Gastroesophageal sphincter (tissue), 3 donors: ENCODE results near the gene MRE11.

Experiments used
- POLR2A ChIP-seq, 2 donors: fragments of 450-650 bp; IDR thresholded peaks; one replicate each; pipeline ENCODE4 v1.6.1; 2017; ENCODE audit warnings: antibody characterized with exemption in 2 of 2, mild to moderate bottlenecking in 2 of 2, moderate library complexity in 1 of 2
- POLR2AphosphoS5 ChIP-seq: sonication (generic); formaldehyde crosslinking; IDR thresholded peaks from one replicate; pipeline ENCODE4 v1.6.1; 2017; ENCODE audit warnings: antibody characterized with exemption
- TF ChIP-seq, protein P1 (sequence below), 4 experiments: fragments of 200-600 bp in 2 of 4; fragments of 450-650 bp in 2 of 4; sonication (generic) in 1 of 4; IDR thresholded peaks; one replicate each; pipeline ENCODE4 v1.5.1; 2017 to 2019; ENCODE audit warnings: antibody characterized with exemption in 4 of 4, mild to moderate bottlenecking in 2 of 4, moderate library complexity in 2 of 4

DNA sequence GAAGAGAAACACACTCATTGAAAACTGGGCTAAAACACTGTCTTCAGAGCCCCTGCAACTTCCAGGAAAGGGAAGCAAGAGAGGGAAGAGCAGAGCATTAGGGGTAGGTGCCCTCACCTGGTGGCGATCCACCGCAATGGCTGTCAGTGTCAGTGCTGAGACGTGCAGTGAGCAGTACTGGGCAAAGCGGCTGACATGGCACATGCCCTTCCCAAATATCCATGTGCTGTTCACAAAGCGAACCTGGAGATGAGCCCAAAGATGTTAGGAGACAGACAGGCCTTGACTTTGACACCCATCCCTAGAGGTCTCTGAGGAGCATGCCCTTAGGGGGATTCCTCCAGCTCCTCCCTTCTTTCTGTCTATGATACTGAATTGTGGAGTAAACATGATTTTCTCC is 97.4 kb downstream of the MRE11 start:
- no peak for TF ChIP-seq POLR2AphosphoS5
- TF ChIP-seq, protein P1, sequence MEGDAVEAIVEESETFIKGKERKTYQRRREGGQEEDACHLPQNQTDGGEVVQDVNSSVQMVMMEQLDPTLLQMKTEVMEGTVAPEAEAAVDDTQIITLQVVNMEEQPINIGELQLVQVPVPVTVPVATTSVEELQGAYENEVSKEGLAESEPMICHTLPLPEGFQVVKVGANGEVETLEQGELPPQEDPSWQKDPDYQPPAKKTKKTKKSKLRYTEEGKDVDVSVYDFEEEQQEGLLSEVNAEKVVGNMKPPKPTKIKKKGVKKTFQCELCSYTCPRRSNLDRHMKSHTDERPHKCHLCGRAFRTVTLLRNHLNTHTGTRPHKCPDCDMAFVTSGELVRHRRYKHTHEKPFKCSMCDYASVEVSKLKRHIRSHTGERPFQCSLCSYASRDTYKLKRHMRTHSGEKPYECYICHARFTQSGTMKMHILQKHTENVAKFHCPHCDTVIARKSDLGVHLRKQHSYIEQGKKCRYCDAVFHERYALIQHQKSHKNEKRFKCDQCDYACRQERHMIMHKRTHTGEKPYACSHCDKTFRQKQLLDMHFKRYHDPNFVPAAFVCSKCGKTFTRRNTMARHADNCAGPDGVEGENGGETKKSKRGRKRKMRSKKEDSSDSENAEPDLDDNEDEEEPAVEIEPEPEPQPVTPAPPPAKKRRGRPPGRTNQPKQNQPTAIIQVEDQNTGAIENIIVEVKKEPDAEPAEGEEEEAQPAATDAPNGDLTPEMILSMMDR (IDR thresholded peaks at IDR 0.05), result no peak
- TF ChIP-seq POLR2A (IDR thresholded peaks at IDR 0.05), result no peak
